Retinal pigment epithelial cell (primary cell): Measurements from ENCODE around the gene PRIMPOL.

ENCODE experiments used
- DNase-seq: peaks from one replicate; pipeline ENCODE4 v3.0.0-alpha.2; 2010; ENCODE audit warnings: low read depth
- H3K4me3 ChIP-seq: 2 replicates; pipeline ENCODE4 v1.5.1; 2011; ENCODE audit warnings: mild to moderate bottlenecking, low read length, control low read depth, moderate library complexity
- CTCF ChIP-seq: conservative IDR thresholded peaks from 2 replicates; pipeline ENCODE4 v1.5.1; 2011; ENCODE audit warnings: low read depth, low read length, control low read depth, inconsistent platforms

The PRIMPOL gene

GRCh38 chr4:184644553-184645307, 4.8 kb upstream of the PRIMPOL start:
- no peak overlapping the region for H3K4me3 ChIP-seq
- DNase-seq, result no peak
- TF ChIP-seq CTCF, result no peak

- TF ChIP-seq CTCF, result no peak
- no peak for DNase-seq
- H3K4me3 ChIP-seq, result no peak overlapping the region
Measured at GRCh38 chr4:184645904-184646610, 3.5 kb upstream of the PRIMPOL start.

- peak overlapping the region; percentile 87 for H3K4me3 ChIP-seq
- TF ChIP-seq CTCF, result no peak
- DNase-seq, result no peak
Measured at GRCh38 chr4:184647266-184648053, 2.1 kb upstream of the PRIMPOL start.

GRCh38 chr4:184648054-184648312, 1.6 kb upstream of the PRIMPOL start:
- TF ChIP-seq CTCF, result no peak
- peak overlapping the region; percentile 87 for H3K4me3 ChIP-seq
- DNase-seq, result no peak

GRCh38 chr4:184648313-184649025, 1.1 kb upstream of the PRIMPOL start:
- no peak for TF ChIP-seq CTCF
- peak overlapping the region; percentile 87 for H3K4me3 ChIP-seq
- DNase-seq, result no peak

GRCh38 chr4:184649971-184650855, 675 bp downstream of the PRIMPOL start:
- DNase-seq, result no peak
- peak overlapping the region; percentile 61 for H3K4me3 ChIP-seq
- no peak for TF ChIP-seq CTCF
